ENCODE results near the gene PMEPA1.

PMEPA1 gene

GRCh38 chr20:57693670-57694329 is 16.0 kb downstream of the PMEPA1 start:
- no peak for DNase-seq (ENCODE audit: low read depth)

DNA sequence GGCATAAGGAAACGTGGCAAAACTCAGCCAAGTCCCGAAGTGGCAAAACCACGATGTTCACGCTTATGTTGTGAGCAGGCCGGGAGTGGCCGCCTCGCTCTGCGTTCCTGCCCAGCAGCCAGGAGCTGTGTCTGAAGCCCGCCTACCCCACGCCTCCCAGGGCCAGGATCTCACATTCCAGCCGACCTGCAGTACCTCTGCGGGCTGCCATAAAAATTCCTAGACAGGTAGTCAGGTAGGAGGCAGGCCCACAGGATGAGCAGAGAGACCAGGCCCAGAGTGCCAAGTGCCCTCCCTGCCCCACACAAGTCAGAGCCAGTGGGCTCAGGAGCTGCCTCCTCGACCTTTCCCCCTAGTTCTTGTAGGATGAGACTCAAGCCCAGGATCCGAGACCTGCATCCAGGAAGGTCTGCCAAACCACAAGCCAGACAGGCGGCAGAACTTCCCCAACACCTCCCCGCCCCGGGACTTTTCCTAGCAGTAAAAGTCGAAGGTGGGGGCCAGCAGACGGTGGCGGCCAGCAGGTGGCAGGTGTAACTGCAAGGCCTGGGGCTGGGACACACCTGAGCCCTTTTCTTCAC is 16.7 kb downstream of the PMEPA1 start:
- no peak for DNase-seq (ENCODE audit: low read depth)

GRCh38 chr20:57692393-57692792 is 17.4 kb downstream of the PMEPA1 start:
- DNase-seq (ENCODE audit: low read depth) = no peak

- no peak for DNase-seq (ENCODE audit: low read depth)
Measured at GRCh38 chr20:57691699-57692098, 18.1 kb downstream of the PMEPA1 start.

- DNase-seq (ENCODE audit: low read depth) = no peak
Measured at GRCh38 chr20:57690525-57690924, 19.3 kb downstream of the PMEPA1 start.

DNA sequence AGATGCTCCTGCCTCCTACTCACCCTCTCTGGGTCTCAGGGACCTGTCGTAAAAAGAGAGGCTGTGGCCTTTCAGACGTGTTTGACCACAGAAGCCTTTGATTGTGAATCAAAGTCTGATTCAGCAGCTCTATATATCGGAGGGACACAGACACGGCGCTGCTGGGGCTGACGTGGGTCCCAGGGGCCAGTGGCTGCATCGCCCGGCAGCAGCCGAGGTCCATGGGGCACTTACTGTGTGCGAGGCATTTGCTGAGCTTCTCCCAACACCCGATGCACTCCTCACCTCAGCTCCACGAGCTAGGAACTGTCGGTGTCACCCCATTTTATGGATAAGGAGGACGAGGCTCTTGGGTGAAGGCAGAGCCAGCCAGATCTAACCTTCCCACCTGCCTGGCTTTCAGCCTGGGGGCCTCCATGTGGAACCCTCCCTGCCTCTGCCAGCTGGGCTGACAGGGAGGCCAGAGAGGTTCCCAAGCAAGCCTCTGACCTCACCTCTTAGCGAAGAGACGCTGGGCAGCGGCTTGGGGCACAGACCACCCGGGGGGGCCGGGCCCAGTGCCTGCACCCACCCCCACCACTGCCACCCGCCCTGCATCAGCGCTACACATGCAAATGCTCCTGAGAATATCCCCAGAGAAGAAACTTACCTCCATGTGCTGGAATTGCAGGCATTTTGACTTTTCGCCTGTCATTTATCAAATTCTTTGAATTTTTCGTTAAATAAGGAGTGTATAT is 19.9 kb downstream of the PMEPA1 start:
- DNase-seq (ENCODE audit: low read depth) = no peak

DNA sequence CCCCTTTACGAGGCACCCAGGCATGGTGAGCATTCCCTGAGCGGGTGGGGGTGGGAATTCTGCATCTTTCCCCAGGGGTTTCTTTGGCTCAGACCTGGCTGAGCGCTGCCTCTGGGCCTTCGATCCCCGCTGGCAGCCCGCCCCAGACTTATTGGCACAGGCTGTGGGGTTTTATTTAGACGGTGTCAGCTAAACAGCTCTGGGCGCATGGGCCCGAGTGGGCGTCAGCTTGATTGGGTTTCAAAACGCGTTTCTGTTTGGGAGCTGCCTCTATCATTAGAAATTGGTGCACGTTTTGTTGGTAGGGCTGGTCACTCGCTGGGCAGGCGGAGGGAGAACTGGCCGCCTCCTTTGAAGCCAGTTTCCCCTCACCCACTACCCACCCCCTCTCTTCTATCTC is 21.0 kb downstream of the PMEPA1 start:
- no peak for DNase-seq (ENCODE audit: low read depth)

- no peak for DNase-seq (ENCODE audit: low read depth)
Measured at GRCh38 chr20:57688295-57688694, 21.5 kb downstream of the PMEPA1 start.

DNA sequence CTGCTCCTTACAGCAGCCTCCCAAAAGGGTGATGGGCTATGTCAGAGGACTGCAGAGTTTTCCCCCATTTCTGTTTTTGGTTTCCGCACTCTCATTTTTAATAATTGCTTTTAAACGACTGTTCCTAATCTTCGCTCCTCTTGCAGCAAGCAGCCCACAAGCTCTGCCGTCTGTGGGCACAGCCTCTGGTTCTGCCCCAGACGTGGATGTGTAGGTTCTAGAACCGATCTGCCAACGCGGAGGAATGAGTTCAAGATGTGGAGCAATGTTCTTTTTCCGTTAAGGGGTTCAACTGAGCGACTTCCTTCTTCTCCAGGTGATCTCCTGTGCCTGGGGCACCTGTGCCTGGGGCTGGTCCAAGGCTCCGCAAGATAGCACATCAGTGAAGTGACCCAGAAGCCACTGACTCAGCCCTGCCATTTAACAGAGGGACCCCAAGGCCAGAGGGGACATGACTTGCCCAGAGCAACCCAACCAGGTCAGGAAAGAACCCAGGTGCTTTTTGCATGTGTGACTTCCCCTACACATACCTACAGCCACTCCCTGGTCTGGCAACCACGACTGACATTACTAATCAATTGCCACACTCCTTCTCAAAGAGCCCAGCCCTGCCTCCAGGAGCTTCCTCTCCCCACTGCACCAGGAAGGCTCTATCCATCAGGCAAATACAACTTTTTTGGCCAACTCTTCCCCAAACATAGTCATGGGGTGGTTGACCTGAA is 22.7 kb downstream of the PMEPA1 start:
- DNase-seq (ENCODE audit: low read depth) = no peak

DNA sequence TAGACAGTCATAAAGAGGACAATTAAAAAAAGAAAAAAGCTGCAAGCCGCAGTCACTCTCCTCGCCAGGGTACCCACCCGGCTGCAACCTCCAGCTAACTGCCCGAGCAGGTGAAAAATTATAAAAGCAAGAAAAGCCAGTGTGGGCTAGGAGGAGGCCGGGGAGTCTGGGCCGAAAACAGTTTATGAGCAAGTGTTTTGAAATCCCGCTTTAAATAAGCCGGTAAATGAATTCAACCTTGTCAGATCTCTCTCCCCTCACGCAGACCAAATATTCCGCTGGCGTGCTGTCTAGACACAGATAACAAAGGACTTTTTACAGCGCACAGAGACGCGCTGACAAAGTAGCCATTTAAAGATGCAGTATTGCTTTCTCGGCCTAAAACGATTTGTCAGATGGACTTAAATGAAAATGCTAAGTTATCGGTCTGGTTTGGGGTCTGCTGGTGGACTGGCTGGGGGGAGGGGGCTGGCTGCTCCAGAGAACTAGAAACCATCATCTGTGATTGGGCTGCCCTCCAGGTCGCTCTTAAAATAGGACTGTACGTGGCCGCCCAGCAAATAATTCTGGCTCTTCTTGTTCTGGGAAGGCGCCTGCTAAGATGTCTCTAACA is 24.6 kb downstream of the PMEPA1 start:
- no peak for DNase-seq (ENCODE audit: low read depth)

- no peak for DNase-seq (ENCODE audit: low read depth)
Measured at GRCh38 chr20:57684808-57685140, 25.0 kb downstream of the PMEPA1 start.

DNA sequence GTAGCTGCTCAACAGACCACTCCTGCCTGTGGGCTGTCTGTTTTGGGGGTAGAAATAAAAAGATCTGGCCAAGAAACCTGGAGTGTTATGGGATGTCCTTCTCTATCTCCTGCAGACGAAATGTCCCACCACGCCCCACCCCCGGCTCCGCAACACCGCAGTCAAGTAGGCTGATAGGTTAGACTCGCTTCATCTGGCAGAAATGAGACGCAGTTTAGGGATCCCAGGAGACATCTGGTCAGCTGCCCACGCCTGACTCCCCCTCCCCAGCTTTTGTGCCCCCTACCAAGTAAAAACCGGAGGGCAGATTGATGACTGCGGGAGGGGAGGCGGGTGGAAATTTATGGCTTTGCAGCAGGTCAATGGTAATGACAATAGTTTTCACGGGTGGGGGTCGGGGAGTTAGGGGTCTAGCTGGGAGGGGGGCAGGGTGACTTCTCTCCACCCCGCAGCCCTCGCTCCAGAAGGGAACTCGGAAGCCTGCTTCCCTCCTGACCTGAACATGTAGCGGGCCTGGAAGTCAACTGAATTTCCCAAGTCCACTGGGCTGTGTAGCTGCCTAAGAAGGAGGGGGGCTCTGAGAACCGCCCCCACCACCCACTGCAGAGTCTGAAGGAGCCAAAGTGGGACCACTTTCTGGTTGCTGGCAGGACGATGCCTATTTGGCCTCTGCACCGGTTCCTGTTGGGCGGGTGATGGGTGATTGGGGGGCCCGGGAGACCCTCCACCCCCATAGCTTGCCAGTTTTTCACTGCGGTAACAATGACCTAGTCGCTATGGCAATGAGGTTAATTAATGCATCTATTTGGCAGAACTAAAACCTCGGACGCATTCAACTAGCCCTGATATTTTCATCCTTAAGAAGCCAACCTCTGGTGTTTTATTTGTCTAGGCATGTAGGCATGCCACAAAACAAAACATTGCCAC is 25.7 kb downstream of the PMEPA1 start:
- DNase-seq (ENCODE audit: low read depth) = no peak

DNA sequence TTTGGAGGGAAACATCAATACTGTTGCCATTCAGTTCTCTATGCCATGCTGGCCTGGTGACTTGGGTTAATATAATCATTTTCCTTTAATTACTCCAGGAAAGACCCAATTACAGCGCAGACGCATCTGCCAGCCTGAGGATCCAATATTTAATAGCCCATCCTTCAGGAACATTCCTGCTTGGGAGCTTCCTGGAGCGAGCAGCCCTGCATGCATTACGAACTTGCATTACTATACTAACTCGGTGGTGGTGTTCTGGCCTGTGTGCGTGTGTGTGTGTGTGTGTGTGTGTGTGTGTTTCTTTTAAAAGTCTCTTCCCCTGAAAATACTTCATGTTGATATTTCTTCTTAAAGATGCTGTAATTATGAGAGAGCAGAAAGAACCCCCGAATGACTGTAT is 26.5 kb downstream of the PMEPA1 start:
- DNase-seq (ENCODE audit: low read depth) = no peak

DNA sequence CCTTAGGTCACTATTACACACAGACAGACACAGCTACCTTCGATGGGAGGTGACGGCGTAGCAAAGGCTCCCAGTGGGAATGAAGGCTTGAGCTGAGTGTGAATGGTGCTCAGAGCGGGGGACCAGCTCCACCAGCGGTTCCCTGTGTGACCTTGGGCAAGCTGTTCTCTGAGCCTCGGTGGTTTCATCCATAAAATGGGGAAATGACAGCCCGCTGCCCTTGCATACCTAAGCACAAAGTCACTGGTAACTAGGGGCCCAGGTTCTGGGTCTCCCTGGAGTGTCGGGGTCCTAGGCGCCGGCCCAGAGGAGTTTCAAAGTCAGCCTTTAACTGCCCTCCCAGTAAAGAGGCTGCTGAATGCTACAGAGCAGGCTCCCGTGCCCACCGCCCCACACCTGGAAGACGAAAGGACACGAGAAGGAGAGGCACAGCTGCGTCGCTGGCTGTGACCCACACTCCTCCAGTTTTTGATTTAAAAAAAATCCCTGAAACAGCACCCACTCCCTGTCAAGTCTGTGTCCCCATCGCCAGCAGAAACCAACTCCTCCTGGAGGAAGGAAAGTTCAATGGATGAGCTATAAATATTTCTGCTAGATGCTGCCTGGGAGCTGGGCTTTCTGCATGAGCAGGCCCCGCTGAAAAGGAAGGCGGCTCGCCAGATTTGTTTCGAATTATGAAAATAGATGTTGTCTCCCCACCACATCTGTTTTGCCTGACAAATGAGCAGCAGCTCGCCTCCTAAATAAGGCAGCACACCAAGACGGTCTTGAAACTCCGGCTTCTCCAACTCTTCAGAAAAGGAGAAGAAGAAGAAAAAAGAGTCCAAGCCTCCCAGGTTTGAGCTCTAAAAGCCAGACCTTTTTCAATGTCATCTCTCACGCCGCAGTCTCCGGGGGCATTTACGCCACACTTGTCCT is 27.4 kb downstream of the PMEPA1 start:
- DNase-seq (ENCODE audit: low read depth) = no peak

- no peak for DNase-seq (ENCODE audit: low read depth)
Measured at GRCh38 chr20:57680934-57681914, 28.6 kb downstream of the PMEPA1 start.

- no peak for DNase-seq (ENCODE audit: low read depth)
Measured at GRCh38 chr20:57680131-57680716, 29.6 kb downstream of the PMEPA1 start.

DNA sequence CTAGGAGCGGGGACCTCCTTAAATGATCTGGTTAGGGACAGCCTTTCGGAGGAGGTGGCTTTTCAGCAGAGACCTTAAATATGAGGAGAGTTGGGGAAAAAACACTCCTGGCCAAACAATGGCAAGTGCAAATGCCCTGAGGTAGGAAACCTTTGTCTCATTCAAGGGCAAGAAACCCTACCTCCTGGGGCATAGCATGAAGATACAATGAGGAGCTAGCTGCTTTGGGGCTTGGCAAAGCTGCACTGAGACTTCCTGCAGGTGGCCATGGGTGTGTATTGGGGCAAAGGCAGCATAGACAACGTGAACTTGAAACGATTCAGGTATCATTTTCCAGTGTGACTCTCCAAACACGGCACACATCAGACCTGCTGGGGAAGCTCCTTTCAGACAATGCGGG is 30.7 kb downstream of the PMEPA1 start:
- no peak for DNase-seq (ENCODE audit: low read depth)

DNA sequence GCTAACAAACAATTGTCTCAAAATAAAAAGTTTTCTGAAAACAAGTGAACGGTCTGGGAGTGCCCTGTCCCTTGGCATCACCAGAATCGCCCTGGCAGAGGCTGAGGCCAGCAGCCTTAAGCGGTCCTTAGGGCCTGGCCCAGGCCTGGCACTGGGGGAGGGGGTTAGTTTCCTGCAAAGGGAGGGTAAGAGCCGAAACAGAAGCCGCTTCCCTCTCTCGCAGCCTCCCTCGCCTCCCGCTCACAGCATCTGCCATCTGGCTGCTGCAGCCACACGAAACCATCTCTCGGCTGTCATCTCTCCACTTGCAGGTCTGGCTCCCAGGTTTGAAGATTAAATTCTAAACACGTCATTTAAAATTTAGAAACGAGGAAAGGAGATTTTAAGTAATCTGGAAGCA is 31.5 kb downstream of the PMEPA1 start:
- DNase-seq (ENCODE audit: low read depth) = no peak

GRCh38 chr20:57677584-57677982 is 32.2 kb downstream of the PMEPA1 start:
- DNase-seq (ENCODE audit: low read depth) = no peak

Measured in activated T-helper 9 cell treated with anti-CD3 and anti-CD28 coated beads, Interleukin-2, amount 50 U/mL, for 16 hours (primary cell).